Measurements from ENCODE around the gene ANKRD40CL. TPM values are rescaled to one million over a fixed set of nuclear protein-coding genes. Genes with fewer than 3 reads are reported as not detected.

Gene ANKRD40CL
- total RNA-seq, 1 experiment from 2014 or later = not detected

- Mint-ChIP-seq H3K36me3 (ENCODE audit: insufficient read depth, unreplicated experiment) (no peaks in the 10 kb centered on the region), H3K27me3 (ENCODE audit: unreplicated experiment) (peaks cover 24% of the 10 kb centered on the region), H3K4me1 (ENCODE audit: low read depth, unreplicated experiment) (no peaks in the 10 kb centered on the region), H3K27ac (ENCODE audit: unreplicated experiment) (no peak overlapping the region), H3K4me3 (ENCODE audit: low read depth, unreplicated experiment) (no peak overlapping the region), H3K9me3 (ENCODE audit: low read depth, unreplicated experiment) (no peaks in the 10 kb centered on the region)
- intact Hi-C loops (cut with micrococcal nuclease; ENCODE audit: unreplicated experiment) = no loop called here
- no peak for DNase-seq
- BruUV-seq (replicated peaks) = no TSS peak
- TF ChIP-seq, protein P1, sequence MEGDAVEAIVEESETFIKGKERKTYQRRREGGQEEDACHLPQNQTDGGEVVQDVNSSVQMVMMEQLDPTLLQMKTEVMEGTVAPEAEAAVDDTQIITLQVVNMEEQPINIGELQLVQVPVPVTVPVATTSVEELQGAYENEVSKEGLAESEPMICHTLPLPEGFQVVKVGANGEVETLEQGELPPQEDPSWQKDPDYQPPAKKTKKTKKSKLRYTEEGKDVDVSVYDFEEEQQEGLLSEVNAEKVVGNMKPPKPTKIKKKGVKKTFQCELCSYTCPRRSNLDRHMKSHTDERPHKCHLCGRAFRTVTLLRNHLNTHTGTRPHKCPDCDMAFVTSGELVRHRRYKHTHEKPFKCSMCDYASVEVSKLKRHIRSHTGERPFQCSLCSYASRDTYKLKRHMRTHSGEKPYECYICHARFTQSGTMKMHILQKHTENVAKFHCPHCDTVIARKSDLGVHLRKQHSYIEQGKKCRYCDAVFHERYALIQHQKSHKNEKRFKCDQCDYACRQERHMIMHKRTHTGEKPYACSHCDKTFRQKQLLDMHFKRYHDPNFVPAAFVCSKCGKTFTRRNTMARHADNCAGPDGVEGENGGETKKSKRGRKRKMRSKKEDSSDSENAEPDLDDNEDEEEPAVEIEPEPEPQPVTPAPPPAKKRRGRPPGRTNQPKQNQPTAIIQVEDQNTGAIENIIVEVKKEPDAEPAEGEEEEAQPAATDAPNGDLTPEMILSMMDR (IDR thresholded peaks at IDR 0.05; ENCODE audit: unreplicated experiment) = no peak
- CTCF ChIA-PET = interaction anchor here (1.2 kb wide), 1 partner anchor 20 kb away, joined by 4 read pairs; no protein-coding TSS in a partner anchor
Measured at GRCh38 chr17:50802609-50803571, 35.6 kb upstream of the ANKRD40CL start.

- intact Hi-C loops (cut with micrococcal nuclease; ENCODE audit: unreplicated experiment) = no loop called here
- Mint-ChIP-seq H3K4me3 (ENCODE audit: low read depth, unreplicated experiment) (no peak overlapping the region), H3K4me1 (ENCODE audit: low read depth, unreplicated experiment) (no peaks in the 10 kb centered on the region), H3K36me3 (ENCODE audit: insufficient read depth, unreplicated experiment) (no peaks in the 10 kb centered on the region), H3K9me3 (ENCODE audit: low read depth, unreplicated experiment) (no peaks in the 10 kb centered on the region), H3K27ac (ENCODE audit: unreplicated experiment) (no peak overlapping the region), H3K27me3 (ENCODE audit: unreplicated experiment) (peaks cover 24% of the 10 kb centered on the region)
- CTCF ChIA-PET = interaction anchor here (0.7 to 1.2 kb wide), 2 partner anchors 17 to 997 kb away, joined by 4 read pairs; no protein-coding TSS in a partner anchor
- no TSS peak for BruUV-seq (replicated peaks)
- DNase-seq = no peak
- TF ChIP-seq, protein P1 (IDR thresholded peaks at IDR 0.05; ENCODE audit: unreplicated experiment) = no peak
Measured at GRCh38 chr17:50800196-50800700, 32.9 kb upstream of the ANKRD40CL start.

GRCh38 chr17:50799582-50799981, 32.3 kb upstream of the ANKRD40CL start:
- intact Hi-C loops (cut with micrococcal nuclease; ENCODE audit: unreplicated experiment) = no loop called here
- H3K27ac Mint-ChIP-seq (ENCODE audit: unreplicated experiment) = no peak overlapping the region
- no peaks in the 10 kb centered on the region for H3K4me1 Mint-ChIP-seq (ENCODE audit: low read depth, unreplicated experiment)
- CTCF ChIA-PET = no interaction called here
- TF ChIP-seq, protein P1 (IDR thresholded peaks at IDR 0.05; ENCODE audit: unreplicated experiment) = no peak
- H3K27me3 Mint-ChIP-seq (ENCODE audit: unreplicated experiment) = peaks cover 24% of the 10 kb centered on the region
- BruUV-seq (replicated peaks) = no TSS peak
- no peaks in the 10 kb centered on the region for H3K9me3 Mint-ChIP-seq (ENCODE audit: low read depth, unreplicated experiment)
- H3K36me3 Mint-ChIP-seq (ENCODE audit: insufficient read depth, unreplicated experiment) = no peaks in the 10 kb centered on the region
- DNase-seq = no peak
- no peak overlapping the region for H3K4me3 Mint-ChIP-seq (ENCODE audit: low read depth, unreplicated experiment)

GRCh38 chr17:50798424-50799288, 31.3 kb upstream of the ANKRD40CL start:
- Mint-ChIP-seq H3K27me3 (ENCODE audit: unreplicated experiment) (peaks cover 24% of the 10 kb centered on the region), H3K4me3 (ENCODE audit: low read depth, unreplicated experiment) (no peak overlapping the region), H3K27ac (ENCODE audit: unreplicated experiment) (no peak overlapping the region), H3K9me3 (ENCODE audit: low read depth, unreplicated experiment) (no peaks in the 10 kb centered on the region), H3K36me3 (ENCODE audit: insufficient read depth, unreplicated experiment) (no peaks in the 10 kb centered on the region), H3K4me1 (ENCODE audit: low read depth, unreplicated experiment) (no peaks in the 10 kb centered on the region)
- CTCF ChIA-PET = interaction anchor here (1.4 to 1.8 kb wide), 2 partner anchors 16 to 19 kb away, joined by 3 to 7 read pairs; no protein-coding TSS in a partner anchor
- TF ChIP-seq, protein P1 (IDR thresholded peaks at IDR 0.05; ENCODE audit: unreplicated experiment) = no peak
- intact Hi-C loops (cut with micrococcal nuclease; ENCODE audit: unreplicated experiment) = no loop called here
- BruUV-seq (replicated peaks) = no TSS peak
- DNase-seq = no peak
